Left ventricle myocardium inferior (tissue), 1 donor: ENCODE results near the gene EHD1. TPM values are rescaled to one million over a fixed set of nuclear protein-coding genes. Genes with fewer than 3 reads are reported as not detected.
A peak's percentile ranks its signal among the peaks of the same experiment; 100 is the strongest.

ENCODE experiments used
- DNase-seq: peaks from one replicate; pipeline ENCODE4 v3.0.0-alpha.2; 2020
- H3K27ac ChIP-seq: fragments of 200-600 bp; replicated peaks from 2 replicates; pipeline ENCODE4 v1.8.0; 2021
- H3K27me3 ChIP-seq: fragments of 200-600 bp; 2 replicates; pipeline ENCODE4 v1.8.0; 2021; ENCODE audit warnings: low read depth
- H3K36me3 ChIP-seq: fragments of 200-600 bp; 2 replicates; pipeline ENCODE4 v1.8.0; 2021
- H3K4me1 ChIP-seq: fragments of 200-600 bp; 2 replicates; pipeline ENCODE4 v1.8.0; 2021
- H3K4me3 ChIP-seq: fragments of 200-600 bp; 2 replicates; pipeline ENCODE4 v1.8.0; 2021; ENCODE audit warnings: mild to moderate bottlenecking, moderate library complexity
- H3K9me3 ChIP-seq: fragments of 200-600 bp; replicated peaks from 2 replicates; pipeline ENCODE4 v1.8.0; 2021
- intact Hi-C: fragments of 100-400 bp; cut with micrococcal nuclease; formaldehyde crosslinking; loops from one replicate; pipeline ENCODE4 v1.11.0; 2022
- total RNA-seq: library from RNA; stranded (reverse); fragmentation: NEBNext Ultra II Directional; extraction: Animal tissue kit (Norgen Biotek cat#: 25700); gene quantifications from one replicate; pipeline ENCODE4 v1.2.1, GENCODE V29; 2021
- TF ChIP-seq, protein P1 (sequence below): fragments of 200-600 bp; IDR thresholded peaks from 2 replicates; pipeline ENCODE4 v1.8.0; 2021; ENCODE audit warnings: antibody characterized with exemption, mild to moderate bottlenecking, borderline replicate concordance
- donor health status: DM: no; HTN: yes; CAD: no; lungs with severe emphysema.

EHD1 gene
- total RNA-seq, 1 donor from 2014 or later = 40.3 TPM

- Histone ChIP-seq H3K9me3 (no peaks in the 10 kb centered on the region), H3K4me3 (peak overlapping the region; percentile 49), H3K27me3 (no peaks in the 10 kb centered on the region), H3K4me1 (peaks cover 45% of the 10 kb centered on the region), H3K27ac (peak overlapping the region; percentile 76), H3K36me3 (no peaks in the 10 kb centered on the region)
- DNase-seq = peak; percentile 85
- intact Hi-C loops = no loop called here
- TF ChIP-seq, protein P1, sequence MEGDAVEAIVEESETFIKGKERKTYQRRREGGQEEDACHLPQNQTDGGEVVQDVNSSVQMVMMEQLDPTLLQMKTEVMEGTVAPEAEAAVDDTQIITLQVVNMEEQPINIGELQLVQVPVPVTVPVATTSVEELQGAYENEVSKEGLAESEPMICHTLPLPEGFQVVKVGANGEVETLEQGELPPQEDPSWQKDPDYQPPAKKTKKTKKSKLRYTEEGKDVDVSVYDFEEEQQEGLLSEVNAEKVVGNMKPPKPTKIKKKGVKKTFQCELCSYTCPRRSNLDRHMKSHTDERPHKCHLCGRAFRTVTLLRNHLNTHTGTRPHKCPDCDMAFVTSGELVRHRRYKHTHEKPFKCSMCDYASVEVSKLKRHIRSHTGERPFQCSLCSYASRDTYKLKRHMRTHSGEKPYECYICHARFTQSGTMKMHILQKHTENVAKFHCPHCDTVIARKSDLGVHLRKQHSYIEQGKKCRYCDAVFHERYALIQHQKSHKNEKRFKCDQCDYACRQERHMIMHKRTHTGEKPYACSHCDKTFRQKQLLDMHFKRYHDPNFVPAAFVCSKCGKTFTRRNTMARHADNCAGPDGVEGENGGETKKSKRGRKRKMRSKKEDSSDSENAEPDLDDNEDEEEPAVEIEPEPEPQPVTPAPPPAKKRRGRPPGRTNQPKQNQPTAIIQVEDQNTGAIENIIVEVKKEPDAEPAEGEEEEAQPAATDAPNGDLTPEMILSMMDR = peak; percentile 99
Measured at GRCh38 chr11:64887757-64888405, 9.5 kb upstream of the EHD1 start.

- no peaks in the 10 kb centered on the region for H3K9me3 ChIP-seq
- H3K36me3 ChIP-seq = no peaks in the 10 kb centered on the region
- H3K27me3 ChIP-seq = no peaks in the 10 kb centered on the region
- peak overlapping the region; percentile 49 for H3K4me3 ChIP-seq
- intact Hi-C loops = no loop called here
- DNase-seq = no peak
- TF ChIP-seq, protein P1 = no peak
- peak overlapping the region; percentile 76 for H3K27ac ChIP-seq
- H3K4me1 ChIP-seq = peaks cover 39% of the 10 kb centered on the region
Measured at GRCh38 chr11:64887234-64887756, 8.9 kb upstream of the EHD1 start.

- no peaks in the 10 kb centered on the region for H3K36me3 ChIP-seq
- no peaks in the 10 kb centered on the region for H3K27me3 ChIP-seq
- peaks cover 31% of the 10 kb centered on the region for H3K4me1 ChIP-seq
- DNase-seq = no peak
- H3K4me3 ChIP-seq = no peak overlapping the region
- TF ChIP-seq, protein P1 = no peak
- intact Hi-C loops = no loop called here
- no peaks in the 10 kb centered on the region for H3K9me3 ChIP-seq
- peak overlapping the region; percentile 30 for H3K27ac ChIP-seq
Measured at GRCh38 chr11:64885367-64886286, 7.2 kb upstream of the EHD1 start.

DNA sequence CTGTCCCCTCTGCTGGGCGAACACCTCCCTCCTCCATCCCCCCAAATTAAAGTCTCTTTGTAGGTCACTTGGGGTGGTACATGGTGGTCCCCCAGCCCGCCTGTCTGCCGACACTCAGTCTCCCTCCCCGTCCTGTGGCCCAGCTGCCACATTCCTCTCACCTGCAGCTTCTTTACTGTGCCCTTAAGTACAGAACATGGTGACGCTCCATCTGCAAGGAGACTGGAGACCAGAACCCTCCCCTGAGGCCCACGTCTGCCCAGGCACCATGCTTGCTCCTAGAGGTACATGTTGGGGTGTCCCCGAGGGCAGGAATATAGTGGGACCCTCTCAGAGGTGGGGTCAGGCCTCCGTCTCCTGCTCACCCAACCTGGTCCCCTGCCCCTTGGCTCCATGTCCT lies 5.6 kb upstream of the EHD1 start:
- H3K9me3 ChIP-seq = no peaks in the 10 kb centered on the region
- H3K27ac ChIP-seq = peak overlapping the region; percentile 94
- DNase-seq = no peak
- no peaks in the 10 kb centered on the region for H3K36me3 ChIP-seq
- peaks cover 40% of the 10 kb centered on the region for H3K4me1 ChIP-seq
- no peak overlapping the region for H3K4me3 ChIP-seq
- TF ChIP-seq, protein P1 = no peak
- intact Hi-C loops = no loop called here
- no peaks in the 10 kb centered on the region for H3K27me3 ChIP-seq

- intact Hi-C loops = no loop called here
- Histone ChIP-seq H3K36me3 (no peaks in the 10 kb centered on the region), H3K4me3 (no peak overlapping the region), H3K27ac (peak overlapping the region; percentile 94), H3K9me3 (no peaks in the 10 kb centered on the region), H3K4me1 (peaks cover 42% of the 10 kb centered on the region), H3K27me3 (no peaks in the 10 kb centered on the region)
- TF ChIP-seq, protein P1 = no peak
- no peak for DNase-seq
Measured at GRCh38 chr11:64883575-64883974, 5.2 kb upstream of the EHD1 start.
